OCI-LY1 (cell line): ENCODE data around the gene CYP4F2.

ENCODE experiments used
- CTCF ChIP-seq: fragments of 200-600 bp; sonication (generic), shearing (Covaris generic); IDR thresholded peaks from 2 replicates; pipeline ENCODE4 v1.5.1; 2017; ENCODE audit warnings: mild to moderate bottlenecking, antibody characterized with exemption, low read length, moderate library complexity, mixed read lengths
- EZH2 ChIP-seq: fragments of 200-600 bp; sonication (generic), shearing (Covaris generic); IDR thresholded peaks from 2 replicates; pipeline ENCODE4 v1.8.0; 2017; ENCODE audit warnings: borderline replicate concordance, mixed run types, mild to moderate bottlenecking, antibody characterized with exemption, low read length, moderate library complexity, mixed read lengths

DNA sequence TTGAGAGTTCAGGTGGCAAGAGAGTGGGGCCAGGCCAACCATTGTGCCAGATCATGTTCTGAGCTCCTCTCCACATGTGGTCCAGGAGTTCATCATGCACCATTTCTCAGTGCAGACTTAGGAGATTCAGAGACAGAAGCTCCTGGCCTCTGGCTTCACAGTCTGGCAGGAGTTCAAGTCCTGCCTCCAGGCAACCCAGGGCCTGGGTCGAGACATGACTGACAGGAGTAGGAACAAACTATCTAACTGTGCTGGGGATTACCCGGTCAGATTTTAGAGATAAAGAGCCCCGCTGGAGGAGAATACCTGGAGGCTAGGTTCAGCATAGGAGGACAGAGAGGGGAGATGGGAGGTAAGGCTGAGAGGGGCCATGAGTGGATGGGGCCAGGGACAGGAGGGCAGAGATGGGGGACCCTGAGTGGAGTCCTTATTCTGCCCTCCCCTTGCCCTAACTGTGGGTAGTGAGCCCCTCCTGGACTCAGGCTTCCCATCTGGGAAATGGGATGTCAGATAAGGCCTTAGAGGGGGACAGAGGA is 37.4 kb upstream of the CYP4F2 start:
- TF ChIP-seq CTCF = no peak
- TF ChIP-seq EZH2 = no peak
